DND-41 (cell line): Measurements from ENCODE around the gene CEBPB.

Experiments used
- CTCF ChIP-seq: IDR thresholded peaks from 2 replicates; pipeline ENCODE4 v1.5.1; 2012; ENCODE audit warnings: borderline replicate concordance, low read length, moderate library complexity, mild to moderate bottlenecking; ENCODE audit not compliant: poor library complexity, severe bottlenecking; ENCODE audit errors: extremely low read depth
- EZH2 ChIP-seq: IDR thresholded peaks from 3 replicates; pipeline ENCODE4 v1.6.1; 2012; ENCODE audit warnings: borderline replicate concordance, low read depth, mild to moderate bottlenecking, moderate library complexity, low read length, inconsistent platforms; ENCODE audit not compliant: severe bottlenecking

DNA sequence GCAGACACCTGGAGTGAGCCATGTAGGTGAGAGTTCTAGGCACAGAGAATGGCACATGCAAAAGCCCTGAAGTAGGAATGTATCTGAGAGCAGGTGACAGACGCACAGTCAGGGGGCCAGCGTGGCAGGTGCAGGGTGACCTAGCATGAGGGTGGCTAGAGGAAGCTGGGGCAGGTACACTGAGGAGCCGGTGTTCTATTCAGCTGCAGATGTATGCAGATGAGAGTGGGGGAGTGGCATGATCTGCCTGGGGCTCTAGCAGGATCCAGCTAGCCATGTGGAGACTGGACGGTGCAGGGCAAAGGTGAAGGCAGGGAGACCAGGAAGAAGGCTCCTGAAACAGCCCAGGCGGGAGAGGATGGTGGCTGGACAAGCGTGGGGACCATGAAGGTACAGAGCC, 47.8 kb upstream of the CEBPB start:
- TF ChIP-seq CTCF (no peak), EZH2 (no peak)
